PC-9 (cell line): Measurements from ENCODE around the gene MALAT1.

Experiments
- EZH2 ChIP-seq: fragments of 200-600 bp; sonication (generic); IDR thresholded peaks from 2 replicates; pipeline ENCODE4 v1.8.0; 2017; ENCODE audit warnings: antibody characterized with exemption, low read depth
- TF ChIP-seq, protein P1 (sequence below): fragments of 200-600 bp; sonication (generic); conservative IDR thresholded peaks from 2 replicates; pipeline ENCODE4 v1.6.1; 2017; ENCODE audit warnings: mixed run types, antibody characterized with exemption, mild to moderate bottlenecking, moderate library complexity

DNA sequence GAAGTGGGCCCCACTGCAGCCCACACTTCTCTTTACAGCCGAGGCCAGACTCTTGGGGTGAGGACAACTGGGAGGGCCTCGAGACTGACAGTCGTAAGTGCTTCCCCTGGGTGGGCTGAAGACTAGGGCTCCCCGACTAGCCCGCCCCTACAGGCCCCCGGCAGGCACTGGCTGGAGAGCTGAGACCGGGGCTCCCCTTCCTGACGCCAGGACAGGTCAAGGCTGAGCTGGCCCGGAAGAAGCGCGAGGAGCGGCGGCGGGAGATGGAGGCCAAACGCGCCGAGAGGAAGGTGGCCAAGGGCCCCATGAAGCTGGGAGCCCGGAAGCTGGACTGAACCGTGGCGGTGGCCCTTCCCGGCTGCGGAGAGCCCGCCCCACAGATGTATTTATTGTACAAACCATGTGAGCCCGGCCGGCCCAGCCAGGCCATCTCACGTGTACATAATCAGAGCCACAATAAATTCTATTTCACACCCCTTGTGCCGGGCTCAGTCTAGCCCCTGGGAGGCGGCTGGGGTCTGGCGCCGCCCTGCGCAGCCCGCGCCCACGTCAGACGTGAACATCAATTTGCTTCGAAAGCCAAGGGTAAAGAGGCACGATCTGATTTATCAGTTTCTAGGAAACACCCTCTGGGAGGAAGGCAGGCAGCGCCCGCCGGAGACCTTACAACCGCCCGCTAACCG, 39.5 kb downstream of the MALAT1 start:
- TF ChIP-seq EZH2: no peak
- TF ChIP-seq, protein P1, sequence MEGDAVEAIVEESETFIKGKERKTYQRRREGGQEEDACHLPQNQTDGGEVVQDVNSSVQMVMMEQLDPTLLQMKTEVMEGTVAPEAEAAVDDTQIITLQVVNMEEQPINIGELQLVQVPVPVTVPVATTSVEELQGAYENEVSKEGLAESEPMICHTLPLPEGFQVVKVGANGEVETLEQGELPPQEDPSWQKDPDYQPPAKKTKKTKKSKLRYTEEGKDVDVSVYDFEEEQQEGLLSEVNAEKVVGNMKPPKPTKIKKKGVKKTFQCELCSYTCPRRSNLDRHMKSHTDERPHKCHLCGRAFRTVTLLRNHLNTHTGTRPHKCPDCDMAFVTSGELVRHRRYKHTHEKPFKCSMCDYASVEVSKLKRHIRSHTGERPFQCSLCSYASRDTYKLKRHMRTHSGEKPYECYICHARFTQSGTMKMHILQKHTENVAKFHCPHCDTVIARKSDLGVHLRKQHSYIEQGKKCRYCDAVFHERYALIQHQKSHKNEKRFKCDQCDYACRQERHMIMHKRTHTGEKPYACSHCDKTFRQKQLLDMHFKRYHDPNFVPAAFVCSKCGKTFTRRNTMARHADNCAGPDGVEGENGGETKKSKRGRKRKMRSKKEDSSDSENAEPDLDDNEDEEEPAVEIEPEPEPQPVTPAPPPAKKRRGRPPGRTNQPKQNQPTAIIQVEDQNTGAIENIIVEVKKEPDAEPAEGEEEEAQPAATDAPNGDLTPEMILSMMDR: no peak
